H1 (cell line): ENCODE results near the gene RGL1. TPM values are rescaled to one million over a fixed set of nuclear protein-coding genes. Genes with fewer than 3 reads are reported as not detected.

Source experiments
- CTCF ChIA-PET: fragments of 300-600 bp; sonication (Branson Sonifier 250); formaldehyde crosslinking; loops from one replicate; lab custom pipeline; 2021; ENCODE audit not compliant: partially characterized antibody; lab: Charles Lee
- POLR2A ChIA-PET: fragments of 300-600 bp; sonication (Branson Sonifier 250); formaldehyde crosslinking; loops from one replicate; lab custom pipeline; 2021; ENCODE audit warnings: inconsistent platforms; ENCODE audit not compliant: partially characterized antibody; lab: Charles Lee
- DNase-seq, 2 experiments: peaks; one replicate each; pipeline versions ENCODE4 v3.0.0 to v3.0.0-alpha.2; 2010 to 2022; ENCODE audit warnings: low spot score in 2 of 2, low read depth in 1 of 2, mixed read lengths in 1 of 2
- FAIRE-seq: peaks from 2 replicates; lab custom pipeline; 2011; peaks lifted over from hg19 to GRCh38; lab: Jason Lieb, UNC
- H2AFZ ChIP-seq: 2 replicates; pipeline ENCODE4 v1.8.1; 2012; ENCODE audit warnings: low read length, inconsistent platforms
- H2AK5ac ChIP-seq: 2 replicates; pipeline ENCODE4 v1.6.1; 2013; ENCODE audit warnings: low read depth, low read length
- H2BK120ac ChIP-seq: replicated peaks from 2 replicates; pipeline ENCODE3; 2013; ENCODE audit warnings: low read depth, low read length, inconsistent platforms
- H2BK12ac ChIP-seq: 2 replicates; pipeline ENCODE4 v1.6.1; 2013; ENCODE audit warnings: low read depth, low read length
- H2BK15ac ChIP-seq: 2 replicates; pipeline ENCODE4 v1.6.1; 2013; ENCODE audit warnings: low read length
- H2BK20ac ChIP-seq: 2 replicates; pipeline ENCODE4 v1.6.1; 2013; ENCODE audit warnings: low read length
- H2BK5ac ChIP-seq: 2 replicates; pipeline ENCODE4 v1.6.1; 2013; ENCODE audit warnings: low read depth, low read length
- H3K14ac ChIP-seq: 2 replicates; pipeline ENCODE4 v1.6.1; 2013; ENCODE audit warnings: inconsistent platforms; ENCODE audit not compliant: insufficient read length
- H3K18ac ChIP-seq: 2 replicates; pipeline ENCODE4 v1.6.1; 2013; ENCODE audit warnings: low read length; ENCODE audit errors: extremely low read depth
- H3K23ac ChIP-seq: 2 replicates; pipeline ENCODE4 v1.6.1; 2013; ENCODE audit warnings: inconsistent platforms; ENCODE audit not compliant: insufficient read length
- H3K23me2 ChIP-seq: 2 replicates; pipeline ENCODE4 v1.6.1; 2013; ENCODE audit warnings: low read depth, low read length
- H3K27ac ChIP-seq: 2 replicates; pipeline ENCODE4 v1.6.1; 2011; ENCODE audit warnings: low read depth, low read length, inconsistent platforms
- H3K27me3 ChIP-seq, 4 experiments: replicated peaks in 1 of 4; 1 replicate in 1 of 4; 2 replicates in 3 of 4; pipeline versions ENCODE4 v1.6.1 to v1.8.1; 2011 to 2013; ENCODE audit warnings: low read length in 3 of 4, mild to moderate bottlenecking in 3 of 4, inconsistent platforms in 2 of 4, mixed read lengths in 2 of 4, moderate library complexity in 1 of 4; ENCODE audit not compliant: control insufficient read depth in 3 of 4, insufficient read depth in 3 of 4; ENCODE audit errors: extremely low read depth in 1 of 4
- H3K36me3 ChIP-seq, 4 experiments: 2 replicates each; pipeline versions ENCODE4 v1.6.1 to v1.8.1; 2011 to 2013; ENCODE audit warnings: mild to moderate bottlenecking in 4 of 4, low read length in 3 of 4, moderate library complexity in 2 of 4, control low read depth in 1 of 4, inconsistent platforms in 1 of 4; ENCODE audit not compliant: insufficient read depth in 4 of 4, control insufficient read depth in 2 of 4
- H3K4ac ChIP-seq: replicated peaks from 2 replicates; pipeline ENCODE3; 2013; ENCODE audit warnings: low read length, low read depth, mixed read lengths, inconsistent platforms; ENCODE audit not compliant: insufficient read length
- H3K4me1 ChIP-seq, 4 experiments: replicated peaks in 1 of 4; 1 replicate in 1 of 4; 2 replicates in 3 of 4; pipeline versions ENCODE4 v1.6.1 to v1.8.1; 2011 to 2013; ENCODE audit warnings: low read length in 3 of 4, inconsistent platforms in 2 of 4, mixed read lengths in 1 of 4; ENCODE audit not compliant: insufficient read depth in 4 of 4, control insufficient read depth in 3 of 4
- H3K4me2 ChIP-seq, 2 experiments: 2 replicates each; pipeline versions ENCODE4 v1.6.1 to v1.8.1; 2011 to 2013; ENCODE audit warnings: low read depth in 2 of 2, low read length in 2 of 2, control low read depth in 1 of 2, inconsistent platforms in 1 of 2, mild to moderate bottlenecking in 1 of 2; ENCODE audit not compliant: insufficient read depth in 1 of 2
- H3K4me3 ChIP-seq, 4 experiments: fragments of 200-600, 300-600 bp in 1 of 4; sonication (generic), shearing (Covaris generic), sonication (Bioruptor Twin) in 1 of 4; 2 replicates each; pipeline versions ENCODE4 v1.5.1 to v1.8.1; 2011 to 2016; ENCODE audit warnings: low read length in 4 of 4, low read depth in 3 of 4, control low read depth in 2 of 4, inconsistent platforms in 2 of 4, mild to moderate bottlenecking in 2 of 4, mixed read lengths in 1 of 4, moderate library complexity in 1 of 4; ENCODE audit not compliant: insufficient read depth in 2 of 4; ENCODE audit errors: extremely low read depth in 1 of 4
- H3K56ac ChIP-seq: replicated peaks from 2 replicates; pipeline ENCODE3; 2013; ENCODE audit warnings: low read depth, mild to moderate bottlenecking, mixed read lengths, low read length, inconsistent platforms; ENCODE audit not compliant: insufficient read length
- H3K79me1 ChIP-seq: 2 replicates; pipeline ENCODE4 v1.6.1; 2013; ENCODE audit warnings: low read depth, low read length, control low read depth
- H3K79me2 ChIP-seq, 2 experiments: 2 replicates each; pipeline versions ENCODE4 v1.6.1 to v1.8.1; 2012 to 2013; ENCODE audit warnings: low read length in 2 of 2, mild to moderate bottlenecking in 2 of 2, inconsistent platforms in 1 of 2; ENCODE audit not compliant: insufficient read depth in 2 of 2, control insufficient read depth in 1 of 2
- H3K9ac ChIP-seq, 4 experiments: replicated peaks in 1 of 4; 1 replicate in 1 of 4; 2 replicates in 3 of 4; pipeline versions ENCODE4 v1.6.1 to v1.8.1; 2011 to 2013; ENCODE audit warnings: low read depth in 3 of 4, low read length in 3 of 4, control low read depth in 2 of 4, mild to moderate bottlenecking in 2 of 4, moderate library complexity in 2 of 4, inconsistent platforms in 1 of 4; ENCODE audit errors: extremely low read depth in 1 of 4
- H3K9me3 ChIP-seq, 2 experiments: 2 replicates each; pipeline versions ENCODE4 v1.6.1 to v1.8.1; 2012 to 2013; ENCODE audit warnings: mild to moderate bottlenecking in 2 of 2, moderate library complexity in 2 of 2, control low read depth in 1 of 2, inconsistent platforms in 1 of 2, low read depth in 1 of 2, low read length in 1 of 2, mixed read lengths in 1 of 2; ENCODE audit not compliant: insufficient read depth in 2 of 2
- H4K20me1 ChIP-seq, 2 experiments: replicated peaks in 1 of 2; 2 replicates each; pipeline versions ENCODE3 to v1.8.1; 2011 to 2013; ENCODE audit warnings: inconsistent platforms in 2 of 2, low read length in 2 of 2, mild to moderate bottlenecking in 1 of 2; ENCODE audit not compliant: insufficient read depth in 2 of 2, control insufficient read depth in 1 of 2
- H4K5ac ChIP-seq: 2 replicates; pipeline ENCODE4 v1.6.1; 2013; ENCODE audit warnings: low read length, low read depth, mixed read lengths, inconsistent platforms; ENCODE audit not compliant: insufficient read length
- H4K8ac ChIP-seq: 2 replicates; pipeline ENCODE4 v1.8.0; 2013; ENCODE audit warnings: mild to moderate bottlenecking, moderate library complexity, low read length, inconsistent platforms; ENCODE audit not compliant: insufficient read depth; ENCODE audit errors: extremely low read depth
- H4K91ac ChIP-seq: replicated peaks from 2 replicates; pipeline ENCODE3; 2013; ENCODE audit warnings: low read length, mixed read lengths, inconsistent platforms; ENCODE audit not compliant: insufficient read length
- HDAC2 ChIP-seq, 2 experiments: fragments of 300-600 bp in 1 of 2; sonication (generic) in 1 of 2; IDR thresholded peaks; 2 replicates each; pipeline ENCODE4 v1.6.1; 2011 to 2012; ENCODE audit warnings: low read depth in 2 of 2, low read length in 2 of 2, mild to moderate bottlenecking in 2 of 2, moderate library complexity in 2 of 2, borderline replicate concordance in 1 of 2, inconsistent platforms in 1 of 2
- KDM4A ChIP-seq: IDR thresholded peaks from one replicate; pipeline ENCODE4 v1.7.1; 2012; ENCODE audit warnings: low read depth, mild to moderate bottlenecking, moderate library complexity, low read length, inconsistent platforms; ENCODE audit not compliant: severe bottlenecking
- KDM5A ChIP-seq: fragments of 200-600 bp; IDR thresholded peaks from 2 replicates; pipeline ENCODE4 v1.7.1; 2012; ENCODE audit warnings: mild to moderate bottlenecking, low read length, inconsistent platforms, mixed read lengths
- MAFK ChIP-seq: IDR thresholded peaks from 2 replicates; pipeline ENCODE4 v1.6.1; 2012; ENCODE audit warnings: low read depth, mild to moderate bottlenecking, improper control_type of control experiment, low read length
- POU5F1 ChIP-seq: IDR thresholded peaks from 2 replicates; pipeline ENCODE4 v1.6.1; 2011; ENCODE audit warnings: low read depth, mild to moderate bottlenecking, low read length, moderate library complexity
- SP2 ChIP-seq: IDR thresholded peaks from 2 replicates; pipeline ENCODE4 v1.6.1; 2012; ENCODE audit warnings: mild to moderate bottlenecking, low read length, inconsistent platforms
- WGBS, 2 experiments: shearing (Covaris generic) in 1 of 2; methylation state at CpG; one replicate each; pipeline versions ENCODE4 v1.1.6 to v1.1.7; 2013 to 2015; ENCODE audit warnings: low lambda C conversion rate in 2 of 2, mixed read lengths in 2 of 2, inconsistent platforms in 1 of 2, low coverage in 1 of 2, missing lambda C conversion rate in 1 of 2; ENCODE audit not compliant: insufficient replicate concordance in 2 of 2, insufficient coverage in 1 of 2, insufficient read length in 1 of 2; ENCODE audit errors: extremely low coverage in 1 of 2, missing lambda C conversion rate in 1 of 2; 5-methylcytosine and 5-hydroxymethylcytosine counted together
- polyA plus RNA-seq, 7 experiments: library from polyadenylated mRNA; depleted of rRNA in 3 of 7; stranded (reverse) in 5 of 7; unstranded in 2 of 7; fragments of >200 nt in 5 of 7; fragments of 200-250 nt in 2 of 7; gene quantifications; 1 replicate in 5 of 7; 2 replicates in 1 of 7; 4 replicates in 1 of 7; pipeline versions ENCODE4 v1.2.1 to v1.2.3, GENCODE V29; 2011 to 2013; ENCODE audit warnings: missing spikeins in 2 of 7, mixed read lengths in 2 of 7
- total RNA-seq: library from RNA; stranded (reverse); fragmentation: NEBNext Ultra II Directional; extraction: Animal tissue kit (Norgen Biotek cat#: 25700); gene quantifications from 2 replicates; pipeline ENCODE4 v1.2.1, GENCODE V29; 2021
- TF ChIP-seq, protein P1 (sequence below), 3 experiments: IDR thresholded peaks; 1 replicate in 2 of 3; 2 replicates in 1 of 3; pipeline versions ENCODE4 v1.5.1 to v1.6.1; 2011; ENCODE audit warnings: low read length in 3 of 3, mild to moderate bottlenecking in 3 of 3, inconsistent platforms in 2 of 3, low read depth in 1 of 3, moderate library complexity in 1 of 3; ENCODE audit not compliant: insufficient read depth in 1 of 3; ENCODE audit errors: control extremely low read depth in 1 of 3

Gene RGL1
- total and polyA plus RNA-seq, 2 of the 8 experiments (the other 6 are each of a cell fraction or from before 2014, with no cell fraction given), result 0.98 to 2.4 TPM

DNA sequence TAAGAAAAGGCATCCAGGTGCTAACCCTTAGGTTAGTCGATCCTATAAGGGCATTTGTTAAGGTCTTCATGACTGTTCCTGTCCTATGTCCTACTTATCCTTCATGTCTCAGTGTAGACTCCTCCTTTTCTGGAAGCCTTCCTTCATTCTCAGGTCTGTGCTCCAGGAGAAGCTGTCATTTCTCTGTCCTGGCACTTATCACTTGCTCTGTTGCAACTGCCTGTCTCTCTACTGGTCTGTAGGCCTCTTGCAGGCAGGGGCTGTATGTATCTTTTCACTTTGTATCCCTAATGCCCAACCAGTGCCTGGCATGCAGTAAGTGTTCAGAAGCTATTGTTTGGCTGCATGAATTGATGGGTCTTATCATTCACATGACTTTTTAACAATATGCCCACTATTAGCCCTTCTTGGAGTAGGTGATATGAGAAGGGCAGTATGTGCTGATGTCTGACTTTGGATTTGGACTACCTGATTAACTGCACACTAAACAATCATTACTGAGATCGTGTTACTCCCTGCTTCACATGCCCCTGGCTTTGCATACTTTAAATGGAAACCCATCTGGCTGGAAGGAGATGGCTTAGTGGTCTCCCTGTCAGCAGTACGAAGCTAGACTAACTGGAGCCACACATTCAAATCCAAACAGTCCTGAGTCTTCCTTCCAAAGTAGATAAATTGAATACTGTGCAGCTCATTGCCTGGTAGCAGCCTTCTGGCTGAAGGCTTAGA lies 88.8 kb downstream of the RGL1 start:
- no peaks in the 10 kb centered on the region; a peak in 1 of 4 replicates for H3K79me2 ChIP-seq
- DNase-seq, result no peak
- H2AFZ ChIP-seq, result no peak overlapping the region
- CTCF ChIA-PET, result interaction anchor here (1.3 to 2.4 kb wide), 3 partner anchors 10 to 160 kb away, joined by 4 to 13 read pairs (median 5); no protein-coding TSS in a partner anchor
- H3K18ac ChIP-seq, result no peak overlapping the region
- no peaks in the 10 kb centered on the region for H3K4me1 ChIP-seq
- no peaks in the 10 kb centered on the region for H4K20me1 ChIP-seq
- no peak overlapping the region for H4K8ac ChIP-seq
- no peaks in the 10 kb centered on the region for H3K36me3 ChIP-seq
- POLR2A ChIA-PET, result interaction anchor here (1.3 kb wide), 1 partner anchor 11 kb away, joined by 4 read pairs; no protein-coding TSS in a partner anchor
- H4K91ac ChIP-seq, result no peak overlapping the region
- H3K14ac ChIP-seq, result no peak overlapping the region
- no peak overlapping the region for H3K4ac ChIP-seq
- no peak overlapping the region for H3K56ac ChIP-seq
- no peak overlapping the region for H2BK5ac ChIP-seq
- no peaks in the 10 kb centered on the region for H3K9me3 ChIP-seq
- WGBS, 2 experiments, result 92% methylated on average over 3 of the region's 3 CpGs; no CpG with 5 or more reads in 1 of the 2 experiments
- no peak overlapping the region for H3K4me3 ChIP-seq
- no peak overlapping the region for H2AK5ac ChIP-seq
- H2BK12ac ChIP-seq, result no peak overlapping the region
- H3K4me2 ChIP-seq, result no peak overlapping the region
- no peaks in the 10 kb centered on the region for H3K79me1 ChIP-seq
- H2BK120ac ChIP-seq, result no peak overlapping the region
- H3K23me2 ChIP-seq, result no peaks in the 10 kb centered on the region
- H4K5ac ChIP-seq, result no peak overlapping the region
- H3K9ac ChIP-seq, result no peak overlapping the region
- H3K27me3 ChIP-seq, result no peaks in the 10 kb centered on the region
- H3K27ac ChIP-seq, result no peak overlapping the region
- TF ChIP-seq POU5F1 (no peak), HDAC2 (IDR thresholded peaks at IDR 0.05; ENCODE audit: borderline replicate concordance in 1 of 2, low read depth in 2 of 2, low read length in 2 of 2) (no peak), KDM4A (no peak), MAFK (no peak), SP2 (no peak), KDM5A (no peak)
- TF ChIP-seq, protein P1, sequence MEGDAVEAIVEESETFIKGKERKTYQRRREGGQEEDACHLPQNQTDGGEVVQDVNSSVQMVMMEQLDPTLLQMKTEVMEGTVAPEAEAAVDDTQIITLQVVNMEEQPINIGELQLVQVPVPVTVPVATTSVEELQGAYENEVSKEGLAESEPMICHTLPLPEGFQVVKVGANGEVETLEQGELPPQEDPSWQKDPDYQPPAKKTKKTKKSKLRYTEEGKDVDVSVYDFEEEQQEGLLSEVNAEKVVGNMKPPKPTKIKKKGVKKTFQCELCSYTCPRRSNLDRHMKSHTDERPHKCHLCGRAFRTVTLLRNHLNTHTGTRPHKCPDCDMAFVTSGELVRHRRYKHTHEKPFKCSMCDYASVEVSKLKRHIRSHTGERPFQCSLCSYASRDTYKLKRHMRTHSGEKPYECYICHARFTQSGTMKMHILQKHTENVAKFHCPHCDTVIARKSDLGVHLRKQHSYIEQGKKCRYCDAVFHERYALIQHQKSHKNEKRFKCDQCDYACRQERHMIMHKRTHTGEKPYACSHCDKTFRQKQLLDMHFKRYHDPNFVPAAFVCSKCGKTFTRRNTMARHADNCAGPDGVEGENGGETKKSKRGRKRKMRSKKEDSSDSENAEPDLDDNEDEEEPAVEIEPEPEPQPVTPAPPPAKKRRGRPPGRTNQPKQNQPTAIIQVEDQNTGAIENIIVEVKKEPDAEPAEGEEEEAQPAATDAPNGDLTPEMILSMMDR (IDR thresholded peaks at IDR 0.05; ENCODE audit: control extremely low read depth in 1 of 3, insufficient read depth in 1 of 3, low read depth in 1 of 3, low read length in 3 of 3), result no peak
- TF ChIP-seq, all 59 proteins: peak for 0
- no peak overlapping the region for H2BK20ac ChIP-seq
- no peak overlapping the region for H3K23ac ChIP-seq
- no peak overlapping the region for H2BK15ac ChIP-seq
- no peak for FAIRE-seq
